IPS DF 19.7 (cell line): ENCODE results near the gene VKORC1L1.
"Not testable (repeated sequence)": the region's sequence is repeated elsewhere in the genome, so short reads cannot be mapped to it uniquely, and the experiment has no call there.

Source experiments
- DNase-seq: peaks from one replicate; pipeline ENCODE4 v3.0.0-alpha.2; 2013; ENCODE audit warnings: low read depth, low spot score

Gene VKORC1L1

DNA sequence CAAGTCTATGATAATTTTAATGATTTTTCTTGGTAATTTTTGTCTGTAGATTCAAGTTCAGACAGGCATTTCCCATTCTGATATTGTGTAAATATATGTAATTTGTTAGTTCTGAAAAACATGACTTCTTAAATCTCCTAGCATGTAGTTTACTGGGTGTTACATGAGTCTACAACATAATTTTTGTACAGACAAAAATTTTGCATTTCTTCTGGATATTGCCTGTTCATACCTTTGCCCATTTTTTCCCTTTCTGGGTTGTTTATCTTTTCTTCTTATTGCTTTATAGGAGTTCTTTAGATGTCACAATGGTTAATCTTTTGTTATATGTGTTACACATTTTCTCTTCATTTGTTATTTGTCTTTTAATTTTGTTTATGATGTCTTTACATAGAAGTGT lies 12.1 kb downstream of the VKORC1L1 start:
- DNase-seq, result not testable (repeated sequence)

DNA sequence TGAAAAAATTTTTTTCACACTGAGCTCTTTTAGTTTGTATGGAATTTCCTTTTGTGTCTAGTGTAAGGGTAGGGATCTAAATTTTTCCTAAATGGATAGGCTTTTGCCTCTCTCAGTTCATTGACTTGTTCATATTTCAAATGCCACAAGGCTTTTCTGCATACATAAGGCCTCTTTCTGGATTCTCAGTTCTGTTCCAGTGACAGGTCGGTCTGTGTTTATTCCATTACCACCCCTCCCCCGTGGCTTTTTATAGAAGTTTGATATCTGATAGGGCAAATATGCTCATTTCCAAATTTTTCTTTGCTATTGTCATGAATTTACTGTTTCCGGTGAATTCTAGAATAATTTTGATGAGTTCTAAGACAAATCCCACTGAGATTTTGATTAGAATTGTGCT lies 12.7 kb downstream of the VKORC1L1 start:
- not testable (repeated sequence) for DNase-seq

DNA sequence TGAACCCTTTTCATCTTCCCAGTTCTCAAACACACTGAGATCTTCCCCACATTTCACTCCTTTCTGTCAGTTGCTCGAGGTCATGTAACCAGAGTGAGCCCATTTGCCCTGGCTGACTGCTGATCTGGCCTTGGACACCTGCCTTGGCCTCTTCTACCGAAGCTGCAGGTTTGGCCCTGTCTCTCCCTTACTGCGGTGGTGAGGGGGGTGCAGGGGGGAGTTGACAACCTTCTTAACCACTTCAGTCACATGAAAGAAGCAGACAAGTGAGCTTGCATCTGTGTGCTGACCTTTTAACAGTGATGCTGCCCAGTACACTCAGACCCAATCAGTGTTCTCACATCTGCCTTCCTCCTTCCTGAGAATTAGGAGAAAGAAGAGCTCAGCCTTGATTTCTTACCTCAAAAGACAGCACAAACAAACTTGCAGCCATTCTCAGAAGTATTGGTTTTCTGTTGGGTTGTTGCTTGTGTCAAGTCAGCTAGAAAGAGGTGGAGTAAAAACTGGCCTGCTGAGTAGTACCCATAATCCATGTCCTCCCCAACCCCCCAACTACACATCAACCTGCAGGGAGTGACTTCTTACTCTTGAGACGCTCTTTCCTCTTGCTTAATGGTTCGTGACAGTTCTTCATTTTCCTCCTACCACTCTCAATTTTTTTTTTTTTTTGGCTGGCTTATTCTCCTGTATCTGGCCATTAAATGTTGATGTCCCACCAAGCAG lies 15.7 kb downstream of the VKORC1L1 start:
- DNase-seq, result not testable (repeated sequence)

DNA sequence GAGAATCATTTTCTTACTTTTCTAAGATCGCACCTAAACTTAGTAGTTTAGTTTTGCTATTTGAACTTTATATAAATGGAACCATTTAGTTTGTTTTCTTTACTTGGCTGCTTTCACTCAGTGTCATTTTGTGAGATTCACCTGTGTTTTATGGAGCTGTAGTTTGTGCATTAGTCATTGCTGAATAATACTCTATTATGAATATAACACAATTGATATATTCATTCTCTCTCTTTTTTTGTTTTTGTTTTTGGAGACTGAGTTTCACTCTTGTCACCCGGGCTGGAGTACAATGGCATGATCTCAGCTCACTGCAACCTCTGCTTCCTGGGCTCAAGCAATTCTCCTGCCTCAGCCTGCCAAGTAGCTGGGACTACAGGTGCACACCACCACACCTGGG lies 16.8 kb downstream of the VKORC1L1 start:
- DNase-seq, result not testable (repeated sequence)

DNA sequence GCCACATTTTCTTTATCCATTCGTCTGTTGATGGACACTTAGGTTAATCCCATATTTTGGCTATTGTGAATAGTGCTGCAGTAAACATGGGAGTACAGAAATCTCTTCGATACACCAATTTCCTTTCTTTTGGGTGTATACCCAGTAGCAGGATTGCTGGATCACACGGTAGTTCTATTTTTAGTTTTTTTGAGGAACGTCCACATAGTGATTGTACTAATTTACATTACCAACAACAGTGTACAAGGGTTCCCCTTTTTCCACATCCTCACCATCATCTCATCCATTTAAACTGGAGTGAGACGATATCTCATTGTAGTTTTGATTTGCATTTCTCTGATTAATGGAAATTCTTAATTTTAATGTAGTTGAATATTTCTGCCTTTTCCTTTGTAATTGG lies 19.3 kb downstream of the VKORC1L1 start:
- no peak for DNase-seq

DNA sequence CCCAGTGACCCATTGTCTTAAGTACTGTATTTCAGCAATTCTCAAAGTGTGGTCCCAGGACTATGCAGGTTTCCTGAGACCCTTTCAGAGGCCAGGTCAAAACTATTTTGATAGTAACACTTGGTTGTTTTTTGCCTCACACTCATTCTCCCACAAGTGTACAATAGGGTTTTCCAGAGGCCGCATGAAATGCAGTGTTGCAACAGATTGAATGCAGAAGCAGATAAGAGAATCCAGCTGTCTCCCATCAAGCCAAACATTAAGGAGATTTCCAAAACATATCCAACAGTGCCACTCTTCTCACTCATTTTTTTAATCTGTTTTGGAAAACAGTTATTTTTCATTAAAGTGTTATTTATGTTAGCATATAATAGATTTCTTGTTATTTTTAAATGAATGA lies 20.0 kb downstream of the VKORC1L1 start:
- DNase-seq, result no peak

DNA sequence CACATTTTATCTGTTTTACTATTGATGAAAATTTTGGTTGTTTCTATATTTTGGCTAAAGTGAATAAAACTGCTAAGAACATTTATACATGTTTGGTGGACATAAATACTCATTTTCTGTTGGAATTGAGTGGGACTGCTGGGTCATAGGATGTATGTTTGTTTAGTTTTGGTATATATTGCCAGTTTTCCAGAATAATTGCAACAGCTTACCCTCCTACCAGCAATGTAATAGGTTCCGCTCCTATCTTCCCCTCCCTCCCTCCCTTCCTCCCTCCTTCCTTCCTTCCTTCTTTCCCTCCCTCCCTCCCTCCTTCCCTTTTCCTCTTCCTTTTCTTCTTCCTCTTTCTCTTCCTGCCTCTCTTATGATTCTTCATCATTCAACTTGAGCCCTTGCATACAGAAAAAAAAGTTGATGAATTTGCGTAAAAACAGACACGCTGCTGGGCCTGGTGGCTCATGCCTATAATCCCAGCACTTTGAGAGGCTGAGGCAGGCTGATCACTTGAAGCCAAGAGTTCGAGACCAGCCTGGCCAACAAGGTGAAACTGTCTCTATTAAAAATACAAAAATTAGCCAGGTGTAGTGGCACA lies 23.5 kb downstream of the VKORC1L1 start:
- no peak for DNase-seq

DNA sequence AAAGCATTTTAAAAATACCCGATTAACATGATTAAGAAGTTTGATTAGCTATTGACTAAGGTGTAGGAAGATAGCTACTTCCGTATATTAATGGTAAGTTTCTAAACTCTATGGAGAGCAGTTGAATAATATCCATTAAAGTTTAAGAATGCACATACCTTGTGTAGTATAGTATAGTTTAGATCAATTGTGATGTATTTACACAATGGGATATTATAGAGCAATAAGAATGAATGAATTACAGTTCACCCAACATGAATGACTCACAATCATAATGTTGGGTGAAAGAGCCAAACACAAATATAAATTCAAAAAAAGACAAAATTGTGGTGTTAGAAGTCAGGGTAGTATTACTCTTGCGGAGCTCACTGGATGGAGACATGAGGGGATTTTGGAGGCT lies 24.4 kb downstream of the VKORC1L1 start:
- DNase-seq, result not testable (repeated sequence)

DNA sequence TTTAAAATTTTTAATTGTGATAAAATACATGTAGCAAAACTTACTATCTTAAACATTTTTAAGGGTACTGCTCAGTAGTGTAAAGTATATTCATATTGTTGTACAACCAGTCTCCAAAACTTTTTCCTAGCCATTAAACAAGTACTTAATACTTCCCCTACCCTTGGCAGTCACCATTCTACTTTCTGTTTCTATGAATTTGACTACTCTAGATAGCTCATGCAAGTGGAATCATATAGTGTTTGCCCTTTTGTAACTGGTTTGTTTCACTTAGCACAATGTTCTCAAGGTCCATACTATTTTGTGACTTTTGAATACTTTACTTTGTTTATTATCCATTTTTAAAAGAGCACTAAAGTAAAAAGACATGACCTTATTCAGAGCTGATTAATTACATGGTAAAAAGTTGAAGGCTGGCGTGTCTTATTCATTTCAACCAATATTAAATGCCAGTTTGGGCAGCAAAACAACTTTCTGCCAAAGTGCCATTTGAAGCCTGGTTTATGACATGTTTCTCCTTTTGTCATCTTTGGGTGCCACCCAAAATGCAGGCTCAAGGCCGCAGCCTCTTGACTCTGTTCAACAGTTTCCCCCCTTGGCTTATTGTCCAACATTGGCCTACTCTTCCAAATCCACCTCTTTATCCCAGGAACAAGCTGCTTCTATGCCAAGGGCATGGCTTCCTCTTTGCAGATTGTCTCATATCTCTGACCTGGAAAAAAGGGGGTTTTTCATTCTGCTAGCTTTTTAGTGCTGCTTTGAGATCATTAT lies 26.0 kb downstream of the VKORC1L1 start:
- DNase-seq, result not testable (repeated sequence)

DNA sequence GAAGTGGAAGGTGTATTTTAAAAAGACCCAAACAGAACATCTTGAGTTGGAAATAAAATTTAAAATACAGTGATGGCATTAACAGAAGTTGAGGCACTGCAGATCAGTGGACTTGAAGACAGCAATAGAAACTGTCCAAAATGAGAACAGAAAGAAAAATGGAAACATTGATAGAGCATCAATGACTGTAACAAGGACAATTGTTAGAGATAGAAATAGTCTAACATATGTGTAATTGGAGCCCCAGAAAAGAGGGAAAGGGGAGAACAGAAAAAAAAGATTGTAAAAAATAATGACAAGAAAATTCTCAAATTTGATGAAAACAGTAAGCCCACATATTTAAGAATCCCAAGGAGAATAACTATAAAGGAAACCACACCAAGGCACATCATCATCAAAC lies 29.4 kb downstream of the VKORC1L1 start:
- DNase-seq, result no peak

DNA sequence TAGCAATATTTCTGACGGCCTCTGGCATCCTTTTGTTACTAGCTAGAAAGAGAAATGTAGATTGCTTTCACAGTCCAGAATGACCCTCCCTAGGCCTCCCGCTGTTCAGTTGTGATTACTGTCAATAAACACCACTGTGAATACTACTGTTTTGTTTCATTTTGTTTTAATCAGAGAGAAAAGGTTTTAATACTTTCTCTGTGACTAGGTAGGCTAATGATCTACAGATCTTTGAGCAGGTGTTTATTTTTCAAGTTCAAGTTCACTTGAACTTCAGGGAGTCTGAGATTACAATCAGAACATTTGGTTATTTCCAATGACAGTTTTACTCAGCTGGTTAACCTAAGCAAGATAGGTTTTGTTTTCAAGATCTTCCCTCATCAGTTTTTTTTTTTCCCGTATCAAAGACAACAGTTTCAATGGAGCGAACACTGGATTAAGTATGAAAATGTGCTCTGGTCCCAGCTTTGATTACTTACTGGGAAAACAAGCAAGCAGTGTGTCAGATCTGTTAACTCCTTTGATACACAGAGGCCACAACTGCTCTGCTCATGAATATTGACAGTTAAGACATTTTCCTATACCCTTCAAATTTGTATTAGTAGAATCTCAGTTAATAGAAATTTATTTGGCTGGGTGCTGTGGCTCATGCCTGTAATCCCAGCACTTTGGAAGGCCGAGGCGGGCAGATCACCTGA lies 34.8 kb downstream of the VKORC1L1 start:
- no peak for DNase-seq

DNA sequence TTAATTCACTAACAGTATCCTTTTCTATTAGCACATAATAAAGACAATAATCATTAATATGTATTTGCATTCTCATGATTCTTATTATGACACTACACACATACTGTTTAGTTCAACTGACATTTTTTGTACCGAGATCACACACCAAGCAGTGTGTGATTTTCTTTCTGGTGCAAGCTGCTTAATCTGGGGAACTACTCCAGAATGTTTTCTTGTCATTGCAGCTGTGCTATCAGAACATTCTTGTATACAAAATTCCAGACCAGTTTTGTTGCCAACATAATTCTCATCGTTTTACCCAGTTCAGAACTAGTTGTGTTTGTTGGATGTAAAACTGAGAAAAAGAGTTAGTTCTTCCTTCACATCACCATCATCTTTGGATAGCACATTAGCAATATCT lies 37.4 kb downstream of the VKORC1L1 start:
- no peak for DNase-seq

DNA sequence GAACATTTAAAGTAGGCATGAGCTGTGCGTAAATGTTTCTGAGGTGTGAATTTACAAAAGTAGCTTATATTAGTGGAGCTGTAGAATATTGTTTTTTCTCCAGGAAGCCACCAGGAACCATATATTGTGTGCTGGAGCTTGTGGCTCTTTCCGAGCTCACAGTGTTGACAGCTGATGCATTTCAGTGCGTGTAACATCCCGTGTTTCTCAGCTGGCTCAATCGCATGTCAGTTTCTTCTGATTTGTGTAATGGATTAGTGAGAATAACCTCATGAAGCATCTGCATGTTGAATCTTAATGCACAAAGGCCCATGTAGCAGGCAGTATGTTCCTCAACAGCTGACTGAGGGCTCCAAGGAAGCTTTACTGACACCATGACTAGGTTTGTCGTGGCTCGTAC lies 39.4 kb downstream of the VKORC1L1 start:
- DNase-seq, result no peak

DNA sequence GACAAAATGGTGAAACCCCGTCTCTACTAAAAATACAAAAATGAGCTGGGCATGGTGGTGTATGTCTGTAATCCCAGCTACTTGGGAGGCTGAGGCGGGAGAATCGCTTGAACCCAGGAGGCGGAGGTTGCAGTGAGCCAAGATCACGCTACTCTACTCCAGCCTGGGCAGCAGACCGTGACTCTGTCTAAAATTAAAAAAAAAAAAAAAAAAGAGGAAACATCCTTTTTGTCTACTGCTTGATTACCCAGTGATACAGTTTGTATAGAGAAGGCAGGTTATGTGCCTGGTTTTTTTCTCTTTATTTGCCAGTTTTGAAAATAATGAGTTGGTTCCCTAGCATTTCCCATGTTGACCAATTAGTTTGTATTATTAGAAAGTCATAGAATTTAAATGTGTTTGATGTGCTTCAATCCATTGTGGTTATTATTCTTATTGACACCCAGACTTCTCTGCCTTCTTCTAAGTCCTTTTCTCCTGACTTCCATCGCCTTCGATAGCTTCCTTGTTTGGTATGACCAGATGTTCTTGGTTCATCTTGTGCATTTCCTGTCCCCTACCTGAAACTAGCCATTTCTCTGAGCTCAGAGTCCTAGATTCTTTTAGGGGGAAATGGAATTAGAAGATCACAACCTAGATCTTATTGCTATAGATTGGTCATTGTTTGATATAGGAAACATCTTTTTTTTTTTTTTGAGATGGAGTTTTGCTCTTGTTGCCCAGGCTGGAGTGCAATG lies 43.2 kb downstream of the VKORC1L1 start:
- DNase-seq, result no peak

DNA sequence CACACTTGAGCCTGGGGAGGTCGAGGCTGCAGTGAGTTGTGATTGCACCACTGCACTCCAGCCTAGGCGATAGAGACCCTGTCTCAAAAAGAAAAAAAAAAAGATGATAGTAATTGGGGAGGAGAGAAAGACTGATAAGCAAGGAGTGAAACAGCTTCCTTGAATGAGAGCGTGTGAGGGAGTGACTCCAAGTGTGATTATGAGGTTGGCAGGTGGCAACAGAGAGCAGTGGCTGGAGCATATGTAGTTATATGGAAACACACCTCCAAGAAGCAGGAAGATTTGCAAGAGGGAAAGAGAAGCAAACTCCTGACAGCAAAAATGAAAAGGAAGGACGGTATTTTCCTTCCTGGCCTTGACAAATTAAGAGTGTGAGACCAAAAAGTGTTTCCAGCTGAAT lies 50.4 kb downstream of the VKORC1L1 start:
- DNase-seq, result no peak

DNA sequence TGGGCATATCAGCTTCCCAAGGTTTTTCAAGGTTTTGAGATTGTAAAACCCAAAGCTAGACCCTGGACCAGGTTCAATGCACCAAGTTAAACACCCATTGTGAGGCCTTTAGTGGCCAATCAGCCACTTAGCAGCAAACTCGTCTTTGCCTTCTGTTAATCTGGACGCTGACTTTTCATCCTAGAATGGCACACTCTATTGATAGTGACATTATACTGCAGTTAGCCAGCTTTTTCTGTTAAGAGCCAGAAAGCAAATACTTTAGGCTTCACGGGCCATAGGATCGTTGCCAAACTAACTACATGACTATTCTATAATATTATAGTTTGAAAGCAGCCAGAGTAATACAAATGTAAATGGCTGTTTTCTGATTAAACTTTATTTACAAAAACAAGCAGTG lies 51.3 kb downstream of the VKORC1L1 start:
- no peak for DNase-seq

DNA sequence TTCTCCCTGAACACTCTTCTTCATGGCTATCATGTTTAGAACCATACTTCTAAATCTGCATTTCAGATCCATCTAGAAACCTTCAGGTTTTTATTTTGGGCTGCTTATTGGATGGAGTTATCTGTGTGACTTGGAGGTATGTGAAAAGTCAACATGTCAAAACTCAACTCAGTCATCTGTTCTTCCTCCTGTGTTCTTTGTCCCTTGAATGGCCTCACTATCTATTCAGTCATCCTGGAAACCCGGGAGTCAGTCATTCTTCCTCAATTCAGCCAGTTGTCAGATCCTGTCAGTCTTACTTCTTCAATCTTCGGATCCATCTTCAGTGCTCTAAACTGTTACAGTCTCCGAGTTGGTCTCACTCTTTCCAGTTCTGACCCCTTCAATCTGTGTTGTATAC lies 52.2 kb downstream of the VKORC1L1 start:
- DNase-seq, result no peak

DNA sequence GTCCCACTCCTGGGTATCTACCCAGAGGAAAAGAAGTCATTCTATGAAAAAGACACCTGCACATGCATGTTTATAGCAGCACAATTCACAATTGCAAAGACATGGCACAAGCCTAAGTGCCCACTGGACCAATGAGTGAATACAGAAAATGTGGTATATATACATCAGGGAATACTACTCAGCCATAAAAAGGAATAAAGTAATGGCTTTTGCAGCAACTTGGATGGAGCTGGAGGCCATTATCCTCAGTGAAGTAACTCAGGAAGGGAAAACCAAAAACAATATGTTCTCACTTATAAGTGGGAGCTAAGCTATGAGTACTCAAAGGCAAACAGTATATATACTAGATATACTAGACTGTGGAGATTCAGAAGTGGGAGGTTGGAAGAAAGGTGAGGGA lies 53.7 kb downstream of the VKORC1L1 start:
- DNase-seq, result no peak

DNA sequence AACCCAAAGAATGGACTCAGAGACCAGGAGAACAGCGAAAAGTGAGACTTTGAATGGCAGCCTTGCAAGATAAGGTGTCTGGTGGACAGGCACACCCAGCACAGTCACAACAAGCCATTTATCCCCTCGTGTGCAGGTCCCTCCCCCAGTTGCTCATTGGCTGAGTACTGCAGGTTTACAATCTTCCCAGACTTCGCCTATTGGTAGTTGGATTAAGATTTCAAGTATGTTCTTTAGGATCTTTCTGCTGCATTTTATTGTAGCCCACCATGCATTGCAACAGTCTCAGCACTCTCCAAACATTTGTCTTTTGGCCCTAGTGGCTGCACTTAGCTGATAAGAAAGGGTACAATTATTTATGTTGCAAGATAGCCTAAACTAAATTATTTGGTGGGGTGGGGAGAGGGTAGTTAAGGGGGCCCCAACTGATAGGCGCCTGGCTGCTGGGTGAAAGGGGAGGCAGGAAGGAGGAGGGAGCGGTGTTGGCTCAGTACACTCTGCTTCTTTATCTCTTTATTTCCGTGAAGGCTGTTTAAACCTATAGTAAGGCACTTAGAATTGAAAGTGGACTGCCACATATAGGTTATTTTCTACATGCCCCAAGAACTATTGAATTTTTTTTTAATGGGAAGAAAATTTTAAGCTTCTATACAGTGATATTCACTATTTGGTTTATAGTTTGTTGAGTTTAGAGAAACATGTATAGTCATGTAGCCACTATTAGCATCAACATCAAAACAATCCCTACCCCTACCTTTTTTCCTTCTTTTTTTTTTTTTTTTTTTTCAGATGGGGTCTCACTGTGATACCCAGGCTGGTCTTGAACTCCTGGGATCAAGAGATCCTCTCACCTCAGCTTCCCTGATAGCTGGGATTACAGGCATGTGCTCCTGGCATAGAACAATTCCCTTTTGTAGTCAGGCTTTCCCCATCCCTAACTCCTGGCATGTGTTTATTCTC lies 54.9 kb downstream of the VKORC1L1 start:
- DNase-seq, result no peak

DNA sequence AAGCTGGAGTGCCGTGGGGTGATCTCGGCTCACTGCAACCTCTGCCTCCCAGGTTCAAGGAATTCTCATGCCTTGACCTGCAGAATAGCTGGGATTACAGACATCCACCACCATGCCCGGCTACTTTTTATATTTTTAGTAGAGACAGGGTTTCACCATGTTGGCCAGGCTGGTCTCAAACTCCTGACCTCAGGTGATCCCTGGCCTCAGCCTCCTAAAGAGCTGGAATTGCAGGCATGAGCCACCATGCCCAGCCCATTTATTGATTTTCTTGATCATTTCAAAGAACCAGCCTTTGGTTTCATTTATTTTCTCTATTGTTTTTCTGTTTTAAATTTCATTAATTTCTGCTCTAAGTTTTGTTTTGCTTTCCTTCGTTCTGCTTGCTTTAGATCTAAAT lies 58.8 kb downstream of the VKORC1L1 start:
- no peak for DNase-seq
